Testis (tissue), 3 donors: Measurements from ENCODE around the gene NAA38. TPM values are rescaled to one million over a fixed set of nuclear protein-coding genes. Genes with fewer than 3 reads are reported as not detected.

ENCODE experiments used
- DNase-seq: peaks from one replicate; pipeline ENCODE4 v3.0.0-alpha.2; 2019
- H3K27ac ChIP-seq, 2 donors: fragments of 200-600 bp; sonication (generic); one replicate each; pipeline ENCODE4 v1.5.1; 2019
- H3K27me3 ChIP-seq: fragments of 200-600 bp; sonication (generic); one replicate; pipeline ENCODE4 v1.5.1; 2019
- H3K36me3 ChIP-seq: fragments of 200-600 bp; sonication (generic); one replicate; pipeline ENCODE4 v1.5.1; 2017; ENCODE audit warnings: low read depth; ENCODE audit errors: missing control alignments
- H3K4me1 ChIP-seq: fragments of 200-600 bp; sonication (generic); one replicate; pipeline ENCODE4 v1.5.1; 2019
- H3K4me3 ChIP-seq, 2 donors: fragments of 200-600 bp; sonication (generic); one replicate each; pipeline ENCODE4 v1.5.1; 2017 to 2019
- H3K9me3 ChIP-seq: fragments of 200-600 bp; sonication (generic); one replicate; pipeline ENCODE4 v1.5.1; 2017
- CTCF ChIP-seq, 3 experiments: fragments of 450-650 bp in 2 of 3; fragments of 200-600 bp in 1 of 3; sonication (generic) in 1 of 3; IDR thresholded peaks; one replicate each; pipeline ENCODE4 v1.5.1; 2016 to 2019; ENCODE audit warnings: antibody characterized with exemption in 3 of 3, mild to moderate bottlenecking in 2 of 3, moderate library complexity in 1 of 3
- POLR2A ChIP-seq: fragments of 450-650 bp; IDR thresholded peaks from one replicate; pipeline ENCODE4 v1.6.1; 2017; ENCODE audit warnings: antibody characterized with exemption, mild to moderate bottlenecking, moderate library complexity
- WGBS, 2 donors: methylation state at CpG; one replicate each; pipeline ENCODE4 v1.1.5; 2018; 5-methylcytosine and 5-hydroxymethylcytosine counted together
- intact Hi-C: fragments of 100-400 bp; cut with DNase I; formaldehyde crosslinking; loops from one replicate; pipeline ENCODE4 v1.15.1; 2023; ENCODE audit warnings: low total_unique reads
- polyA plus RNA-seq: library from polyadenylated mRNA; stranded (reverse); fragments of 350-450 nt; fragmentation: Illumina TruSeq; extraction: RNeasy Lipid Tissue Mini Kit (QIAGEN cat#74804); gene quantifications from one replicate; pipeline ENCODE4 v1.2.3, GENCODE V29; 2014; ENCODE audit warnings: low read depth, low replicate concordance; ENCODE audit not compliant: insufficient read depth
- total RNA-seq, 2 donors: library from RNA; depleted of rRNA; stranded (reverse); fragments of >200 nt; gene quantifications; one replicate each; pipeline ENCODE4 v1.2.3, GENCODE V29; 2016

The NAA38 gene
- total and polyA plus RNA-seq, 3 donors from 2014 or later = 72.3 to 102 (median 83.1) TPM

- 0% methylated on average over 11 to 42 of the region's 46 CpGs for WGBS, 2 donors
- intact Hi-C loops = loop anchor here (5.0 kb wide), 1 partner anchor 310 kb away; the partner anchor contains the start of gene PER1
- TF ChIP-seq CTCF (IDR thresholded peaks at IDR 0.05) (peak in 1 of 3 experiments; percentile 5), POLR2A (no peak)
- Histone ChIP-seq H3K27me3 (no peaks in the 10 kb centered on the region), H3K9me3 (no peaks in the 10 kb centered on the region), H3K36me3 (no peaks in the 10 kb centered on the region), H3K4me1 (peaks cover 50% of the 10 kb centered on the region), H3K4me3 (peak overlapping the region; percentile 77 to 97), H3K27ac (peak overlapping the region; percentile 97)
- peak; percentile 93 for DNase-seq
These were observed 15.4 kb downstream of the NAA38 start for GRCh38 chr17:7841915-7842379.

- peak overlapping the region; percentile 97 for H3K27ac ChIP-seq
- H3K4me3 ChIP-seq = peak overlapping the region; percentile 77 to 97
- intact Hi-C loops = loop anchor here (5.0 kb wide), 1 partner anchor 311 kb away; the partner anchor contains the start of gene PER1
- H3K27me3 ChIP-seq = no peaks in the 10 kb centered on the region
- peaks cover 52% of the 10 kb centered on the region for H3K4me1 ChIP-seq
- 1 to 3% methylated on average over 25 to 30 of the region's 34 CpGs for WGBS, 2 donors
- DNase-seq = peak; percentile 83
- TF ChIP-seq CTCF (IDR thresholded peaks at IDR 0.05) = no peak
- no peak for TF ChIP-seq POLR2A
- H3K36me3 ChIP-seq = no peaks in the 10 kb centered on the region
- H3K9me3 ChIP-seq = no peaks in the 10 kb centered on the region
These were observed 15.9 kb downstream of the NAA38 start for GRCh38 chr17:7841396-7841914.

- no peak for DNase-seq
- Histone ChIP-seq H3K27me3 (no peaks in the 10 kb centered on the region), H3K27ac (peak overlapping the region; percentile 97), H3K4me1 (peaks cover 52% of the 10 kb centered on the region), H3K36me3 (no peaks in the 10 kb centered on the region), H3K4me3 (peak overlapping the region in 1 of 2 donors; percentile 97), H3K9me3 (no peaks in the 10 kb centered on the region)
- WGBS, 2 donors = 53 to 63% methylated on average over 1 of the region's 1 CpG
- no peak for TF ChIP-seq POLR2A
- no peak for TF ChIP-seq CTCF (IDR thresholded peaks at IDR 0.05)
- intact Hi-C loops = loop anchor here (5.0 kb wide), 1 partner anchor 311 kb away; the partner anchor contains the start of gene PER1
These were observed 16.5 kb downstream of the NAA38 start for GRCh38 chr17:7840875-7841274.

- 29 to 35% methylated on average over 1 of the region's 1 CpG for WGBS, 2 donors
- intact Hi-C loops = loop anchor here (5.0 kb wide), 1 partner anchor 312 kb away; the partner anchor contains the start of gene PER1
- no peaks in the 10 kb centered on the region for H3K27me3 ChIP-seq
- peaks cover 51% of the 10 kb centered on the region for H3K4me1 ChIP-seq
- no peak overlapping the region for H3K4me3 ChIP-seq
- no peaks in the 10 kb centered on the region for H3K36me3 ChIP-seq
- DNase-seq = no peak
- no peaks in the 10 kb centered on the region for H3K9me3 ChIP-seq
- H3K27ac ChIP-seq = no peak overlapping the region
- TF ChIP-seq POLR2A (no peak), CTCF (IDR thresholded peaks at IDR 0.05) (no peak)
These were observed 16.9 kb downstream of the NAA38 start for GRCh38 chr17:7840441-7840840.

GRCh38 chr17:7839876-7840261 is 17.5 kb downstream of the NAA38 start:
- TF ChIP-seq POLR2A = no peak
- no peak for TF ChIP-seq CTCF (IDR thresholded peaks at IDR 0.05)
- no peak overlapping the region for H3K4me3 ChIP-seq

More at GRCh38 chr17:7839876-7840261, 17.5 kb downstream of the NAA38 start:
- no peak overlapping the region for H3K27ac ChIP-seq
- no peaks in the 10 kb centered on the region for H3K36me3 ChIP-seq
- H3K9me3 ChIP-seq = no peaks in the 10 kb centered on the region
- WGBS, 2 donors = 40 to 46% methylated on average over 2 of the region's 2 CpGs
- intact Hi-C loops = loop anchor here (5.0 kb wide), 1 partner anchor 312 kb away; the partner anchor contains the start of gene PER1
- H3K27me3 ChIP-seq = no peaks in the 10 kb centered on the region
- H3K4me1 ChIP-seq = peaks cover 46% of the 10 kb centered on the region
- DNase-seq = no peak
